GM18868 (cell line): ENCODE measurements around the gene SRGAP1.
"Not testable (repeated sequence)": the region's sequence is repeated elsewhere in the genome, so short reads cannot be mapped to it uniquely, and the experiment has no call there.

Experiments
- ATAC-seq: cut with Tn5 transposase; IDR thresholded peaks from one replicate; pipeline ENCODE4 v1.9.1; 2021; ENCODE audit warnings: mild to moderate bottlenecking, moderate library complexity; ENCODE audit not compliant: unreplicated experiment

SRGAP1 gene

GRCh38 chr12:63836936-63837335, 7.6 kb upstream of the SRGAP1 start:
- no peak for ATAC-seq

GRCh38 chr12:63838411-63838810, 6.1 kb upstream of the SRGAP1 start:
- no peak for ATAC-seq

GRCh38 chr12:63841011-63841410, 3.5 kb upstream of the SRGAP1 start:
- no peak for ATAC-seq

- ATAC-seq, result no peak
Measured at GRCh38 chr12:63841571-63841970, 2.9 kb upstream of the SRGAP1 start.

GRCh38 chr12:63842750-63843149, 1.8 kb upstream of the SRGAP1 start:
- ATAC-seq, result not testable (repeated sequence)

GRCh38 chr12:63843254-63843720, 1.2 kb upstream of the SRGAP1 start:
- ATAC-seq, result no peak

- peak; percentile 96 for ATAC-seq
Measured at GRCh38 chr12:63843721-63844390, 644 bp upstream of the SRGAP1 start.

GRCh38 chr12:63845726-63846125, 1.2 kb downstream of the SRGAP1 start:
- ATAC-seq, result no peak

GRCh38 chr12:63846238-63846967, 1.9 kb downstream of the SRGAP1 start:
- no peak for ATAC-seq

GRCh38 chr12:63848450-63848849, 4.0 kb downstream of the SRGAP1 start:
- no peak for ATAC-seq

GRCh38 chr12:63849106-63849620, 4.7 kb downstream of the SRGAP1 start:
- no peak for ATAC-seq

- no peak for ATAC-seq
Measured at GRCh38 chr12:63849641-63850040, 5.1 kb downstream of the SRGAP1 start.

GRCh38 chr12:63853978-63854377, 9.5 kb downstream of the SRGAP1 start:
- peak; percentile 65 for ATAC-seq

- no peak for ATAC-seq
Measured at GRCh38 chr12:63855299-63855698, 10.8 kb downstream of the SRGAP1 start.

- ATAC-seq, result no peak
Measured at GRCh38 chr12:63857771-63858670, 13.5 kb downstream of the SRGAP1 start.

- ATAC-seq, result not testable (repeated sequence)
Measured at GRCh38 chr12:63859880-63860279, 15.4 kb downstream of the SRGAP1 start.

GRCh38 chr12:63862187-63862968, 17.9 kb downstream of the SRGAP1 start:
- no peak for ATAC-seq

- ATAC-seq, result no peak
Measured at GRCh38 chr12:63862969-63863230, 18.4 kb downstream of the SRGAP1 start.

- ATAC-seq, result no peak
Measured at GRCh38 chr12:63863658-63864453, 19.4 kb downstream of the SRGAP1 start.

- no peak for ATAC-seq
Measured at GRCh38 chr12:63864454-63864706, 19.9 kb downstream of the SRGAP1 start.
